Common myeloid progenitor, CD34-positive (primary cell): ENCODE results near the gene SPRY2.

Experiments
- CTCF ChIA-PET: fragments of 350-600 bp; sonication (Branson Sonifier 250); formaldehyde crosslinking; loops from one replicate; lab custom pipeline; 2021; ENCODE audit warnings: antibody characterized with exemption; lab: Charles Lee
- POLR2A ChIA-PET: fragments of 350-600 bp; sonication (Branson Sonifier 250); formaldehyde crosslinking; loops from one replicate; lab custom pipeline; 2021; ENCODE audit warnings: antibody characterized with exemption; lab: Charles Lee
- DNase-seq, 3 donors: peaks; one replicate each; pipeline versions ENCODE4 v3.0.0 to v3.0.0-alpha.2; 2013
- H3K27ac ChIP-seq, 2 experiments: 1 replicate in 1 of 2; 2 replicates in 1 of 2; pipeline ENCODE4 v1.7.0; 2013; ENCODE audit warnings: inconsistent platforms in 2 of 2, low read length in 2 of 2, mild to moderate bottlenecking in 2 of 2, low read depth in 1 of 2, moderate library complexity in 1 of 2; ENCODE audit not compliant: severe bottlenecking in 2 of 2, insufficient read depth in 1 of 2, poor library complexity in 1 of 2
- H3K27me3 ChIP-seq, 5 experiments: replicated peaks in 2 of 5; 1 replicate in 3 of 5; 2 replicates in 2 of 5; pipeline versions ENCODE4 v1.6.1 to v1.7.0; 2013; ENCODE audit warnings: low read length in 4 of 5, mild to moderate bottlenecking in 2 of 5, moderate library complexity in 2 of 5, inconsistent platforms in 1 of 5; ENCODE audit not compliant: insufficient read depth in 5 of 5, control insufficient read depth in 4 of 5
- H3K36me3 ChIP-seq, 4 experiments: 1 replicate in 2 of 4; 2 replicates in 2 of 4; pipeline versions ENCODE4 v1.6.1 to v1.7.0; 2013; ENCODE audit warnings: low read length in 3 of 4, control low read depth in 1 of 4, mild to moderate bottlenecking in 1 of 4; ENCODE audit not compliant: control insufficient read depth in 4 of 4, insufficient read depth in 4 of 4
- H3K4me1 ChIP-seq, 4 experiments: 1 replicate in 3 of 4; 2 replicates in 1 of 4; pipeline versions ENCODE4 v1.6.1 to v1.7.1; 2013; ENCODE audit warnings: low read length in 3 of 4, mild to moderate bottlenecking in 3 of 4, control low read depth in 1 of 4, inconsistent platforms in 1 of 4, moderate library complexity in 1 of 4; ENCODE audit not compliant: control insufficient read depth in 4 of 4, insufficient read depth in 4 of 4; ENCODE audit errors: control extremely low read depth in 1 of 4
- H3K4me3 ChIP-seq, 7 experiments: 1 replicate in 4 of 7; 2 replicates in 3 of 7; pipeline versions ENCODE4 v1.5.1 to v1.7.0; 2013; ENCODE audit warnings: mild to moderate bottlenecking in 7 of 7, low read length in 6 of 7, moderate library complexity in 6 of 7, inconsistent platforms in 2 of 7, low read depth in 2 of 7, control low read depth in 1 of 7; ENCODE audit not compliant: insufficient read depth in 4 of 7, control insufficient read depth in 1 of 7; ENCODE audit errors: extremely low read depth in 1 of 7
- H3K9me3 ChIP-seq, 5 experiments: 1 replicate in 4 of 5; 2 replicates in 1 of 5; pipeline versions ENCODE4 v1.6.1 to v1.7.1; 2013; ENCODE audit warnings: low read length in 4 of 5, mild to moderate bottlenecking in 2 of 5, inconsistent platforms in 1 of 5, low read depth in 1 of 5, moderate library complexity in 1 of 5; ENCODE audit not compliant: control insufficient read depth in 4 of 5, insufficient read depth in 2 of 5; ENCODE audit errors: control extremely low read depth in 1 of 5
- WGBS: methylation state at CpG from one replicate; pipeline ENCODE4 v1.1.5; 2013; ENCODE audit not compliant: insufficient coverage; 5-methylcytosine and 5-hydroxymethylcytosine counted together

Gene SPRY2

DNA sequence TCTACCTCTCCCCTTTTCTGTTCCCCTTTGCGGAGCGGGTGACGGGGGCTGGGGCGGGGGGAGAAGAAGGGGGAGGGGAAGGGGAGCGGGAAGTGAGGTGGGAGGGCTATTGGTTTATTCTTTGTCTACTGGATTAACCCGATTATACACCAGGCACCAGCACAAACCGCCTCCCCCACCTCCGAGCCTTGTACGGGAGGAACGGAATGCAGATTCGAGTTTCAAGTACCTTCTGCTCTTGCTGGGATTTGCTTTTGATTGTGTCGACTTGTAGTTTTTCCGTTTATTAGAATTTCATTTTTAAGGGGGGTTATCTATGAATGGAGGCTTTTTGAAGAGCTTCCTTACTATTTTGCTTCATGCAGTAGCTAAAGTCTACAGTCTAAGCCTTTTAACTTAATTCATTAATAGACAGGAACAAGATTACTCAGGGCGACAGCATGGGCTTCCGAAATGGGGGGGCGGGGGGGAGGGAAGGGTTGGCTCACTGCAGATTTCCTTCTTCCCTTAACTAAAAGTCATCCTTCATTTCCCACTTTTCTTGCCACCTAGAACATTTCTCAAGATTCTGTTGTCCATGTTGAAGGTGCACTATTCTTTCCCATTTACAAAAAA lies 937 bp upstream of the SPRY2 start:
- Histone ChIP-seq H3K36me3 (peaks cover 0 to 8% (median 5%) of the 10 kb centered on the region in 4 experiments), H3K4me3 (peak overlapping the region; percentile 80 to 97 (median 87)), H3K9me3 (no peaks in the 10 kb centered on the region), H3K27ac (peak overlapping the region in 1 of 2 experiments; percentile 71), H3K4me1 (peaks cover 23 to 45% (median 36%) of the 10 kb centered on the region in 4 experiments), H3K27me3 (no peaks in the 10 kb centered on the region)
- ChIA-PET CTCF (interaction anchor here (0.9 to 3.4 kb wide), 15 partner anchors 9 to 582 kb away, joined by 3 to 19 read pairs (median 4); no protein-coding TSS in a partner anchor), POLR2A (interaction anchor here (1.0 kb wide), 1 partner anchor 470 kb away, joined by 3 read pairs; no protein-coding TSS in a partner anchor)
- WGBS, result 8% methylated on average over 2 of the region's 16 CpGs
- DNase-seq, result peak in 2 of 3 donors; percentile 55 to 59

DNA sequence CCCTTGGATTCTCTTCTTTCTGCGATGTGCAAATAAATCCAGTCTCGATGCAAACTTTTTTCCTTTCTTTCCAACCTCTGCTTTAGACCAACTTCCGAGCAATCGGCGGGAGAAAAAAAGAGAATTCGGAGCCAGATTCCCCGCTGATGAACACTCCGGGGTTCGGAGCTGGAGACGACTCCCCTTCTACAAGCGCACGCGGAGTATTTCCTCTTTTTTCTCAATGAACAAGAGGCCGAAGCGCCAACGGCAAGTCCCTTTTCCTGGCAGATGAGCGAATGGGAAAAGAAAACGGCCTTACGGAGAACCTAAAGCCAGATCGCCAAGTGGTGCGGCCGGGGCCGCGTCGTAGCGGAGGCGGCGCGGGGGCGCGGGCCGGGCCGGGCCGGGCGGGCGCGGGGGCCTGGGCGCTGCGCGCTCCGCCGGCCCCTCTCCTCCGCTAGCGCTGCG lies 250 bp downstream of the SPRY2 start:
- H3K4me3 ChIP-seq, result peak overlapping the region; percentile 80 to 97 (median 87)
- H3K36me3 ChIP-seq, result peaks cover 5 to 14% (median 8%) of the 10 kb centered on the region in 4 experiments
- peak; percentile 71 to 87 (median 82) for DNase-seq
- WGBS, result 0% methylated on average over 26 of the region's 45 CpGs
- no peaks in the 10 kb centered on the region for H3K9me3 ChIP-seq
- peak overlapping the region; percentile 36 to 72 for H3K27ac ChIP-seq
- ChIA-PET POLR2A (interaction anchor here (1.0 kb wide), 1 partner anchor 469 kb away, joined by 3 read pairs; no protein-coding TSS in a partner anchor), CTCF (interaction anchor here (0.9 to 3.4 kb wide), 4 partner anchors 14 to 566 kb away, joined by 3 to 19 read pairs (median 6); no protein-coding TSS in a partner anchor)
- H3K27me3 ChIP-seq, result no peaks in the 10 kb centered on the region
- peaks cover 23 to 45% (median 36%) of the 10 kb centered on the region in 4 experiments for H3K4me1 ChIP-seq

DNA sequence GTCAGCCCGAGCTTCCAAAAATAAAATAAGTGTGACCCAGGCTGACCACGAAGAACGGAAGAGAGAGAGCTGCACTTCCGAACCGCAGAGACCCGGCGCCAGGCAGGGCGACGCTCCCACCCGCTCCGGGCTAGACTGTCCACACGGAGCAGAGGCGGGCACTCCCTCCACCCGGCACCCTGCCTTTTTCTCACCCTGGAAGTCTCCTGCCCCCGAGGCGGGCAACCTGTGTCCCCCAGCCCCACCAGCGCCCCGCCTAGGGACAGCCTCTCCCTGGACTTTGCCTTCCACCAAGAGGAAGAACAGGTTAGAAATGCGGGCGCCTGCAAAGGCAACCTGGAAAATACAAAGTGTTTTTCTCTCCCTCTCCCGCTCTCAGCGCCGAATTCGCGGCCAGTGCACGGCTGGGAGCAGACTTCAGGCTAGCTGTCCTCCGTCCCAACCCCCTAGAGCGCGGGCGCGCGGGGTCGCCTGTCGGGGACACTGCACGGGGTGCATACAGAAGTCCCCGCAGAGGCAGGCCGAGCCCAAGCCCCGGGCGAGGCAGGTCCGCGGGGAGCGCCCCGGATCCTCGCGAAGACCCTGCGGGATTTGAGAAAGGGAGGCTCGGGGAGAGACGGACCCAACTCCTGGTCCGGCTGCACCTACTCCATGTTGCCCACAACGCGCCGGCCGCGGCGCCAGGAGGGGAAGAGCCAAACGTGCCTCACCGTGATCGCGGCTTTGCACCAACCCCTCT lies 845 bp downstream of the SPRY2 start:
- Histone ChIP-seq H3K27me3 (no peaks in the 10 kb centered on the region), H3K4me3 (peak overlapping the region; percentile 80 to 97 (median 87)), H3K36me3 (peaks cover 5 to 14% (median 8%) of the 10 kb centered on the region in 4 experiments), H3K4me1 (peaks cover 23 to 45% (median 37%) of the 10 kb centered on the region in 4 experiments), H3K27ac (peak overlapping the region; percentile 36 to 72), H3K9me3 (no peaks in the 10 kb centered on the region)
- CTCF ChIA-PET, result interaction anchor here (0.7 to 1.6 kb wide), 4 partner anchors 103 to 567 kb away, joined by 3 to 5 read pairs (median 3); no protein-coding TSS in a partner anchor
- POLR2A ChIA-PET, result interaction anchor here (1.0 kb wide), 1 partner anchor 470 kb away, joined by 3 read pairs; no protein-coding TSS in a partner anchor
- under 1% methylated on average over 50 of the region's 59 CpGs for WGBS
- DNase-seq, result peak in 1 of 3 donors; percentile 52

DNA sequence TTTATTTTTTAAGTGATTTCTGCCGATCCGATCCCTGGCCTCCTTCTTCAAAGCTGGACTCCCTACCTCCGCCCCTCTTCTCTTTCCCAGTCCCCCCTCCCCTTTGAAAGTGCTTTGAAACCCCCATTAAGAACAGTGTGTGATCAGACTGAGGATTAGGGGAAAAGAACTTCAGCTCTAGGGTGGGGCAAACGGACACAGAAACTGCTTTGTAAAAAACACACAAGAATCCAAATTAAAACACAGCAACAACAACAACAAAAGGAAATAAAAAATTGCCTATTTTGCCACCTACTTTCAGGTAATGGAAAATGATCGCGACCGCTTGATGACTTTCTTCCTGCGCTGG lies 1.4 kb downstream of the SPRY2 start:
- peak overlapping the region; percentile 80 to 97 (median 90) for H3K4me3 ChIP-seq
- WGBS, result 0% methylated on average over 7 of the region's 8 CpGs
- peaks cover 5 to 14% (median 8%) of the 10 kb centered on the region in 4 experiments for H3K36me3 ChIP-seq
- CTCF ChIA-PET, result interaction anchor here (0.7 to 1.6 kb wide), 5 partner anchors 97 to 566 kb away, joined by 3 to 5 read pairs (median 3); no protein-coding TSS in a partner anchor
- DNase-seq, result peak in 1 of 3 donors; percentile 20
- no peaks in the 10 kb centered on the region for H3K9me3 ChIP-seq
- POLR2A ChIA-PET, result interaction anchor here (1.0 kb wide), 1 partner anchor 470 kb away, joined by 3 read pairs; no protein-coding TSS in a partner anchor
- H3K27ac ChIP-seq, result peak overlapping the region in 1 of 2 experiments; percentile 72
- H3K27me3 ChIP-seq, result no peaks in the 10 kb centered on the region
- peaks cover 23 to 49% (median 38%) of the 10 kb centered on the region in 4 experiments for H3K4me1 ChIP-seq

DNA sequence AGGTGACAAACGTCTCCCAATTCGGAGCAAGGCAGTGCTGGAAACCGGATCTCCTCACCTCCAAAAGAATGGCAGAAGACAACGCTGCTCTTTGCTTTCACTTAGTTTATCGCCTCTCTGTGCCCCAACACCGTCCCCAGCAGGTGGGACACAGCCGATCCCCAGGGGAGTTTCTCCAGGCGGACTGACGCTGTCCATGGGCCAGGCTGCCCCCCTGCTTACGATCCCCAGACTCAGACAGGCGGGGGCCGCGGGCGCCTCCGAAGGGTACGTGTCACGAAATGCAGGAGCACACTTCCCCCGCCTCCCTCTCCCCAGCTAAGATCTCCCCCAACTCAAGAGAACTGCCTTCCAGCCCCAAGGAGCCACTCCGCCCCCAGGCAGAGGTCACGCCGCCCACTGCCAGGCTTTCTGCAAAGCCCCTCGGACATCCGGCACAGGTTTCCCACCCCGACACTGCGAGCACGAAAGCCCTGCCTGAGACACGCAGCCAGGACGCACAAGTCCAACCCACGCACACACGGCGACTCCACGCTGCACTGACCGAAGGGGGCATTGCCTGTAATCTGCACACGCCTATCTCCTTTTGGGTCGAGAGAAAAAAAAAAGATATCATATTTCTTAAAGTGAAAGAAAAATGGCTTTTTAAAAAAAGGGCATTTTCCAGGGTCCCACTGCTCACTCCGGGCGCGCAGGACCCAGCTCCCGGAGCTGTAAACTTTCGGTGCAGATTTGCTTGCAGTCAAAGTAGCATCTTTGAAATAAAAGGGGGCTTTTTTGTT lies 2.0 kb downstream of the SPRY2 start:
- CTCF ChIA-PET, result interaction anchor here (0.7 to 1.5 kb wide), 4 partner anchors 98 to 565 kb away, joined by 3 to 5 read pairs (median 3); no protein-coding TSS in a partner anchor

More for the DNA sequence above, 2.0 kb downstream of the SPRY2 start:
- Histone ChIP-seq H3K27me3 (no peaks in the 10 kb centered on the region), H3K4me3 (peak overlapping the region; percentile 80 to 97 (median 90)), H3K4me1 (peaks cover 23 to 49% (median 38%) of the 10 kb centered on the region in 4 experiments), H3K36me3 (peaks cover 5 to 14% (median 8%) of the 10 kb centered on the region in 4 experiments), H3K9me3 (no peaks in the 10 kb centered on the region), H3K27ac (peak overlapping the region in 1 of 2 experiments; percentile 72)
- WGBS, result 0% methylated on average over 28 of the region's 40 CpGs
- DNase-seq, result peak; percentile 66 to 86 (median 75)
- POLR2A ChIA-PET, result interaction anchor here (1.0 kb wide), 1 partner anchor 469 kb away, joined by 3 read pairs; no protein-coding TSS in a partner anchor
